ENCODE results near the gene NT5DC4. TPM values are rescaled to one million over a fixed set of nuclear protein-coding genes. Genes with fewer than 3 reads are reported as not detected.
A peak's percentile ranks its signal among the peaks of the same experiment; 100 is the strongest.

NT5DC4 gene
- total RNA-seq, 1 experiment from 2014 or later = 0.22 TPM

DNA sequence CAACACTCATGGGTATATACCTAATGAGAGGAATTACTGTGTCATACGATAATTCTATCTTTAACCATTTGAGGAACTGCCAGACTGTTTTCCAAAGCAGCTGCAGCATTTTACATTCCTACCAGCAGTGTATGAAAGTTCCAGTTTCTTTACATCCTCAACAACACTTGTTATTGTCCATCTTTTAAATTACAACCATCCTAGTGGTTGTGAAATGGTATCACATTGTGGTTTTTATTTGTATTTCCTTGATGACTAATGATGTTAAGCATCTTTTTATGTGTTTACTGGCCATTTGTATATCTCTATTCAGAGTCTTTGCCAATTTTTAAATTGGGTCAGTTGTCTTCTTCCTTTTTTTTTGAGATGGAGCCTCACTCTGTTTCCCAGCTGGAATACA lies 47.6 kb downstream of the NT5DC4 start:
- H4K20me1 ChIP-seq (ENCODE audit: insufficient read depth) = no peaks in the 10 kb centered on the region
- ATAC-seq (no peak), DNase-seq (ENCODE audit: low read depth, low spot score) (no peak)
- H2AFZ ChIP-seq (ENCODE audit: low read depth, low read length, poor library complexity, severe bottlenecking) = no peak overlapping the region
- no peaks in the 10 kb centered on the region for H3K36me3 ChIP-seq (ENCODE audit: control insufficient read depth in 1 of 2, insufficient read depth in 2 of 2, low read length in 2 of 2)
- RAD21 ChIA-PET (ENCODE audit: low non-redundant PET in 1 of 2, low total read pairs in 2 of 2, uncharacterized antibody in 2 of 2, unreplicated experiment in 2 of 2) = no interaction called here
- intact Hi-C loops (cut with micrococcal nuclease) = no loop called here
- peaks cover 8% of the 10 kb centered on the region for H3K79me2 ChIP-seq (ENCODE audit: insufficient read depth, low read length)
- no peaks in the 10 kb centered on the region for H3K9me3 ChIP-seq (ENCODE audit: control insufficient read depth in 1 of 2, insufficient read depth in 1 of 2, low read depth in 1 of 2, low read length in 2 of 2)
- no peaks in the 10 kb centered on the region for H3K9me2 ChIP-seq (ENCODE audit: insufficient read depth)
- H3K4me1 ChIP-seq (ENCODE audit: control insufficient read depth in 1 of 2, insufficient read depth in 2 of 2, low read length in 2 of 2) = peaks cover 0 to 16% of the 10 kb centered on the region in 2 experiments; a peak in 2 of 4 replicates
- no peak overlapping the region for H3K4me3 ChIP-seq (replicated peaks in 1 of 2; ENCODE audit: low read depth in 1 of 2, low read length in 2 of 2)
- CTCF ChIA-PET = no interaction called here
- no TSS peak for BruUV-seq (replicated peaks)
- H3K27ac ChIP-seq (ENCODE audit: low read depth, low read length) = no peak overlapping the region
- H3K9ac ChIP-seq (ENCODE audit: low read length) = no peak overlapping the region
- POLR2A ChIA-PET = no interaction called here
- H3K4me2 ChIP-seq (ENCODE audit: low read length) = no peak overlapping the region
- no peaks in the 10 kb centered on the region for H3K27me3 ChIP-seq (ENCODE audit: insufficient read depth, low read length)
- peak in 2 of 3 experiments; percentile 18 to 47; a peak in 2 of 6 replicates for TF ChIP-seq CTCF (IDR thresholded peaks at IDR 0.05 in 2 of 3, conservative IDR thresholded peaks at IDR 0.05 in 1 of 3; ENCODE audit: borderline replicate concordance in 1 of 3, insufficient read depth in 1 of 3, low read depth in 2 of 3, low read length in 2 of 3)
- TF ChIP-seq SIN3A (IDR thresholded peaks at IDR 0.05; ENCODE audit: low read depth) = no peak

DNA sequence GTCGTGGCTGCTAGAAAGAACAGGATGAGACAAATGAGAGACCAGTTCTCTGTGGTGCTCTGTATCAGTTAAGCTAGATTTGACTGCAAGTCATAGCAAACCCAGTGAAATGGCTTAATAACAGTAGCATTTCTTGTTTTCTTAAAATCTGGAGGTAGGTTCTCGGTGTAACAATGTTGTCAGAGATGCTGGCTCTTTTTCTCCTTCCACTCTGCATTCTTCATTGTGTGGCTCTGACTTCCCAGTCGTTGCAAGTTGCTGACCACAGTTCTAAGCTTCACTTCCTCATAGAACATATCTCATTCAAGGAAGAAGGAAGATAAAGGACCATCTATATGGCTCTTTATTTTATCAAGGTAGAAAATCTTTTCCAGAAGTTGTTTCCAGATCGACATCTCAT lies 51.5 kb downstream of the NT5DC4 start:
- Histone ChIP-seq H3K79me2 (ENCODE audit: insufficient read depth, low read length) (no peaks in the 10 kb centered on the region), H3K9me2 (ENCODE audit: insufficient read depth) (no peaks in the 10 kb centered on the region), H4K20me1 (ENCODE audit: insufficient read depth) (no peaks in the 10 kb centered on the region), H3K4me1 (ENCODE audit: control insufficient read depth in 1 of 2, insufficient read depth in 2 of 2, low read length in 2 of 2) (peaks cover 0 to 6% of the 10 kb centered on the region in 2 experiments; a peak in 1 of 4 replicates), H3K27ac (ENCODE audit: low read depth, low read length) (no peak overlapping the region), H2AFZ (ENCODE audit: low read depth, low read length, poor library complexity, severe bottlenecking) (no peak overlapping the region), H3K27me3 (ENCODE audit: insufficient read depth, low read length) (no peaks in the 10 kb centered on the region), H3K9ac (ENCODE audit: low read length) (no peak overlapping the region), H3K4me2 (ENCODE audit: low read length) (no peak overlapping the region), H3K9me3 (ENCODE audit: control insufficient read depth in 1 of 2, insufficient read depth in 1 of 2, low read depth in 1 of 2, low read length in 2 of 2) (no peaks in the 10 kb centered on the region), H3K4me3 (replicated peaks in 1 of 2; ENCODE audit: low read depth in 1 of 2, low read length in 2 of 2) (no peak overlapping the region), H3K36me3 (ENCODE audit: control insufficient read depth in 1 of 2, insufficient read depth in 2 of 2, low read length in 2 of 2) (no peaks in the 10 kb centered on the region)
- DNase-seq (ENCODE audit: low read depth, low spot score) (no peak), ATAC-seq (no peak)
- ChIA-PET CTCF (no interaction called here), RAD21 (ENCODE audit: low non-redundant PET in 1 of 2, low total read pairs in 2 of 2, uncharacterized antibody in 2 of 2, unreplicated experiment in 2 of 2) (no interaction called here), POLR2A (no interaction called here)
- no peak for TF ChIP-seq CTCF (IDR thresholded peaks at IDR 0.05 in 2 of 3, conservative IDR thresholded peaks at IDR 0.05 in 1 of 3; ENCODE audit: borderline replicate concordance in 1 of 3, insufficient read depth in 1 of 3, low read depth in 2 of 3, low read length in 2 of 3)
- TF ChIP-seq, protein P1, sequence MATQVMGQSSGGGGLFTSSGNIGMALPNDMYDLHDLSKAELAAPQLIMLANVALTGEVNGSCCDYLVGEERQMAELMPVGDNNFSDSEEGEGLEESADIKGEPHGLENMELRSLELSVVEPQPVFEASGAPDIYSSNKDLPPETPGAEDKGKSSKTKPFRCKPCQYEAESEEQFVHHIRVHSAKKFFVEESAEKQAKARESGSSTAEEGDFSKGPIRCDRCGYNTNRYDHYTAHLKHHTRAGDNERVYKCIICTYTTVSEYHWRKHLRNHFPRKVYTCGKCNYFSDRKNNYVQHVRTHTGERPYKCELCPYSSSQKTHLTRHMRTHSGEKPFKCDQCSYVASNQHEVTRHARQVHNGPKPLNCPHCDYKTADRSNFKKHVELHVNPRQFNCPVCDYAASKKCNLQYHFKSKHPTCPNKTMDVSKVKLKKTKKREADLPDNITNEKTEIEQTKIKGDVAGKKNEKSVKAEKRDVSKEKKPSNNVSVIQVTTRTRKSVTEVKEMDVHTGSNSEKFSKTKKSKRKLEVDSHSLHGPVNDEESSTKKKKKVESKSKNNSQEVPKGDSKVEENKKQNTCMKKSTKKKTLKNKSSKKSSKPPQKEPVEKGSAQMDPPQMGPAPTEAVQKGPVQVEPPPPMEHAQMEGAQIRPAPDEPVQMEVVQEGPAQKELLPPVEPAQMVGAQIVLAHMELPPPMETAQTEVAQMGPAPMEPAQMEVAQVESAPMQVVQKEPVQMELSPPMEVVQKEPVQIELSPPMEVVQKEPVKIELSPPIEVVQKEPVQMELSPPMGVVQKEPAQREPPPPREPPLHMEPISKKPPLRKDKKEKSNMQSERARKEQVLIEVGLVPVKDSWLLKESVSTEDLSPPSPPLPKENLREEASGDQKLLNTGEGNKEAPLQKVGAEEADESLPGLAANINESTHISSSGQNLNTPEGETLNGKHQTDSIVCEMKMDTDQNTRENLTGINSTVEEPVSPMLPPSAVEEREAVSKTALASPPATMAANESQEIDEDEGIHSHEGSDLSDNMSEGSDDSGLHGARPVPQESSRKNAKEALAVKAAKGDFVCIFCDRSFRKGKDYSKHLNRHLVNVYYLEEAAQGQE (IDR thresholded peaks at IDR 0.05; ENCODE audit: low read depth) = no peak
- no peak for TF ChIP-seq SRF (IDR thresholded peaks at IDR 0.05; ENCODE audit: low read depth)
- TF ChIP-seq ZNF274 (IDR thresholded peaks at IDR 0.05; ENCODE audit: low read depth, low read length) = no peak
- no peak for TF ChIP-seq YY1 (IDR thresholded peaks at IDR 0.05; ENCODE audit: extremely low read depth, insufficient replicate concordance, low read depth, low read length)
- no peak for TF ChIP-seq SIN3A (IDR thresholded peaks at IDR 0.05; ENCODE audit: low read depth)
- TF ChIP-seq TCF7L2 (IDR thresholded peaks at IDR 0.05; ENCODE audit: borderline replicate concordance, extremely low read depth, insufficient read depth, insufficient read length) = no peak
- no peak for TF ChIP-seq CBX3 (IDR thresholded peaks at IDR 0.05; ENCODE audit: low read depth)
- no peak for TF ChIP-seq POLR2A (IDR thresholded peaks at IDR 0.05; ENCODE audit: borderline replicate concordance, extremely low read depth, insufficient read depth, insufficient read length)
- TF ChIP-seq ELF1 (IDR thresholded peaks at IDR 0.05; ENCODE audit: borderline replicate concordance, low read depth) = no peak
- no TSS peak for BruUV-seq (replicated peaks)
- intact Hi-C loops (cut with micrococcal nuclease) = no loop called here
